ENCODE measurements around the gene OS9.

Gene OS9

DNA sequence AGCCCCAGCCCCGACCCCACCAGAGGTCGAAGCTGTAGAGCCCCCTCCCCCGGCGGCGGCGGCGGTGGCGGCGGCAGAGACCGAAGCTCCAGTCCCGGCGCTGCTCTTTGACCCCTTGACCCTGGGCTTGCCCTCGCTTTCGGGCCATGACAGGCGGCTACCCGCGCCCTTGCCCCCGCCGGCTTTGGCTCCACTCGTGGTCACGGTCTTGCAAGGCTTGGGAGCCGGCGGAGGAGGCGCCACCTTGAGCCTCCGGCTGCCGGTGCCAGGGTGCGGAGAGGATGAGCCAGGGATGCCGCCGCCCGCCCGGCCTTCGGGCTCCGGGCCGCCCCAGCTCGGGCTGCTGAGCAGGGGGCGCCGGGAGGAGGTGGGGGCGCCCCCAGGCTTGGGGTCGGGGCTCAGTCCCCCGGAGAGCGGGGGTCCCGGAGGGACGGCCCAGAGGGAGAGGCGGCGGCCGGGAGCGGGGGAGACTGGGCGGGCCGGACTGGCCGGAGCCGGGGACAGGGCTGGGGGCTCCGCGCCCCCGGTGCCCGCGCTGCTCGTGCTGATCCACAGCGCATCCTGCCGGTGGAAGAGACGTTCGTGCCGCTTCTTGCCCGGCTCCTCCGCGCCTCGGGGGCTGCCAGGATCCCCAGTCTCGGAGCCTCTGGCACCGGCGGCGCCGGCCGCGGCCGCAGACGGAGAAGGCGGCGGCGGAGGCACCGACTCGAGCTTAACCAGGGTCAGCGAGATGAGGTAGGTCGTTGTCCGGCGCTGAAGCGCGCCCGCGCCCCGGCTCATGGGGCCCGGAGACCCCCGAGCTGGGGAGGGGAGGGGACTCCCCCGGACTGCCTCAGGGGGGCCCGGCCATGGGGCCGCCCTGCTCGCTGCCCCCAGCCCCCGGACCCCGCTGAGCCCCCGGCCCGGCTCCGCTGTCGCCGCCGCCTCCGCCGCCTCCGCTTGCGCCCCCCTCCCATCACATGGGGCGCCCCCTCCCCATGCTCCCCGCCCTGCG lies 43.8 kb downstream of the OS9 start:
- no peak for DNase-seq

- no peak for DNase-seq
Observed at GRCh38 chr12:57738661-57739237, 44.8 kb downstream of the OS9 start, which contains the start of gene AGAP2. AGAP2 (minus strand) TSS chr12:57738742; CDS start chr12:57738246, 496 bp downstream.

DNA sequence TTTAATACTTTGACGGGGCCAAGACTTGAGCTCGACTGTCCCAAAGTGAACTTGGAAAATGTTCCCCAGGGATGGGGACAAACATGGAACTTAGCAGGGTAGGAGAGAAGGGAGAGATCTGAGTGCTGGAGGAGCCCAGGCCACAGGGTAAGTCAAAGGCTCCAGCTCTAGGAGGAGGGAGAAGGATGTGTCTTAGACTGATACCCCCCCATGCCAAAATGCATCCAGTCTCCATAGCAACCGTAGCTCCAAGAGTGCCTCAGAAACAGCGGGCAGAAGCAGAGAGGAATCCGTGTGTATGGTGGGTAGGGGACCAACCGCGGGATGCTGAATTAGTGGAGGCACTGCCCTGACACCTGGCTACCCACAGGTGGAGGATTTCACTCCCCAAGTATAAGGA lies 45.5 kb downstream of the OS9 start:
- no peak for DNase-seq

- DNase-seq, result no peak
Observed at GRCh38 chr12:57739914-57740538, 46.1 kb downstream of the OS9 start.

GRCh38 chr12:57740656-57741412 lies 46.9 kb downstream of the OS9 start:
- peak; percentile 72 for DNase-seq

DNA sequence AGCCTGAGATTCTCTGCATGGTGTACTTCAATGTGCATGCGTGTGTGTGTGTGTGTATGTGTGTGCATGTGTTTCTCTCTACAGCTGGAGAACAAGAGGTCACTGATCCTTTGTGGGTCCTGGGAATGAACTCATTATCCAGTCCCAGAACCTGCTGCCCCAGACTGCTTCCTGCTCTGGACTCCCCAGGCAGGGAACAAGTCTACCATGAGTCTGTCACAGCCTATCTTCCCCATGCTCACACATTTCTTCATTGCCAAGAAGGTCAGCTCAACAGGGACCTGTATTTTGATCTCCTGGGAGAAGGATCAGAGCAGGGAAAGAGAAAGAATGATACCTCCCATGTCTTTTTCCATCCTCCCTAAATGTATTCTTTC lies 47.5 kb downstream of the OS9 start:
- no peak for DNase-seq

GRCh38 chr12:57741844-57742738 lies 48.2 kb downstream of the OS9 start:
- peak; percentile 81 for DNase-seq

GRCh38 chr12:57743769-57744168 lies 49.8 kb downstream of the OS9 start:
- DNase-seq, result no peak

DNA sequence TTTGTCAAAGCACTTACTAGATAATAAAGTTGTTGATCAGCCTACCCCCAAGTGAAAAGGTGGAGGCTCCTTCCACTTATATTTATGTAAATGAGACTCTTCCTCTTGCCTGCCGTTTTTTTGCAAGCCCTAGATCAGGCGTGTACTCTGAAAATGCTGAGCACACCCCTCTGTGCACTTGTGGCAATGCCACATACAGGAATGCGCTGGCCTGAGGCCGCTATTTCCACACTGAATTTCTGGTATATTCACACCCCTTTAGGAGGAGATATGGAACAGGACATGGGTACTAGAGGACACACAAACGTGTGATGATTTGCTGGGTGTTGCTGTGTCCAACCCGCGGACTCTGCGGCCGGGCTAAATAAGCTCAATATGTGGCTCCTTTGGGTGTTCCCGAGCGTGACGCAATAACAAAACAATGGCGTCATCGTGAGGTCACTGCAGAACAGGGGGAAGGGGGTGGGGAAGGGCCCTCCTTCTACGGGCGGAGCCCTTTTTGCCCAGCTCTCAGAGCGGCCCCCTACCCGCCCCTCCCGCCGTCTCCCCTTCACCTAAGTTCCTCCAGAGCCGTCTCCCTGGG lies 50.4 kb downstream of the OS9 start:
- DNase-seq, result peak; percentile 84

- peak; percentile 96 for DNase-seq
Observed at GRCh38 chr12:57744777-57745484, 51.0 kb downstream of the OS9 start, which contains the start of gene TSPAN31. TSPAN31 (plus strand) TSS chr12:57745039; CDS start chr12:57745155, 116 bp downstream.

DNA sequence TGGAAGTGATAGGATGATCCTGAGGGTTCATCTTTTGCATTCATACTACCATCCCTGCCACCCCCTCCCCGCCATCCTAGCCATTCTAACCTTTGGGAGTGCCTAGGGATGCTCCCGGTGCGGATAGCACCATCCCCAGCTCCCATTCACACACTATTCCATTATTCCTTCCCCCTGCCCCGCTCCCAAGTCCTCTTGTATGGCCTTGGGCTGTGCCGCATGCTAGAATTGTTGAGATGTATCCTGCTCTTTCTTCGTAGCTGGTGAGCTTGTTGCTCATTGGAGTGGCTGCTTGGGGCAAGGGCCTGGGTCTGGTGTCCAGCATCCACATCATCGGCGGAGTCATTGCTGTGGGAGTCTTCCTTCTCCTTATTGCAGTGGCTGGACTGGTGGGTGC lies 51.6 kb downstream of the OS9 start:
- no peak for DNase-seq

DNA sequence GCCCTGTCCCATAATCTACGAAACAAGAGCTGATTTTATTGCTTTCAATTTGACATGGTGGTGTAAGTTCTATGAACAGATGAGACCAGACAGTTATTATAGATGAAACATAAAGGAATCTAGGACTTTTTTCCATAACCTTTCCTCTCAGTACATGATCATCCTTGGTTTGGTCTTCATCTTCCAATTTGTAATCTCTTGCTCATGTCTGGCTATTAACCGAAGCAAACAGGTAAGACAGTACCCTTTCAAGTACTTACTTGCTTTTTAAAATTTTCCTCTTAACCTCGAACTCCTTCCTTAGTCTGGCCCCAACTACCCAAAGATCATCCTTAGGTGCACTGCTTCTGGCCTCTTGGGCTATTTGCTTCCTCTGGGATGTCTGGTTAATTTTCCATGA lies 52.1 kb downstream of the OS9 start:
- DNase-seq, result no peak

GRCh38 chr12:57749061-57749460 lies 55.1 kb downstream of the OS9 start:
- no peak for DNase-seq

- no peak for DNase-seq
Observed at GRCh38 chr12:57750561-57751431, 56.9 kb downstream of the OS9 start.

DNA sequence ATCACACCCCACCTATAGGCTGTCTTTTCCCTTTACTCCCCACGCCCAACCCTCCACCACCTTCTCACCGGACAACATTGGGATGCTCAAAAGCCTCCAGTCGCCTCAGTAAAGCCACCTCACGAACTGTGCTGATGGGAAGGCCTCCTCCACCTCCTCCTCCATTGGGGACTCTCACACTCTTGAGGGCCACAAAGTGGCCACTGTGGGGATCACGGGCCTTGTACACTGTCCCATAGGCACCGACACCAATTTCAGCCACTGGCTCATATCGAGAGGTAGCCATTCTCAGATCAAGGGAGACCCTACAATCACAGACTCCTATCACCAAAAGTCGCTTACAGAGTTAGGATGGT lies 57.5 kb downstream of the OS9 start:
- DNase-seq, result no peak

- DNase-seq, result peak; percentile 100
Observed at GRCh38 chr12:57751788-57752667, 58.1 kb downstream of the OS9 start, which contains the start of gene CDK4. CDK4 (minus strand) TSS chr12:57752310; CDS start chr12:57751717, 593 bp downstream.

DNA sequence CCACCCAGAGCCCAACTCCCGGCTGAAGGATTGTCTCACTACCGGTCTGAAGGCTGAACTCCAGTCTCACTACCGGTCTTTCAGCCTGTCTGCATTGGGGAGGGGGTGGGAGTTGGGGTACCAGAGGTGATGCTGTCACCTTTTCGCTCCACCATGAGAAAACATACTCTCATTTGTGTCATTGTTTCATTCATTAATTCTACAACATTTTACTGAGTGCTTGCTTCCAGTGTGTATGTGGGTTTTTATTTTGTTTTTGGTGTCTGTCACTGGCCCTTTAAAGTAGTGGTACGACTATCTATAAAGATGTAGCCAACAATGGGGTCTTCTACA lies 58.7 kb downstream of the OS9 start:
- DNase-seq, result no peak

GRCh38 chr12:57753756-57754337 lies 59.9 kb downstream of the OS9 start:
- no peak for DNase-seq
